Astrocyte (in vitro differentiated cells and primary cell): ENCODE results near the gene DNAH1. TPM values are rescaled to one million over a fixed set of nuclear protein-coding genes. Genes with fewer than 3 reads are reported as not detected.

Experiments used
- DNase-seq: peaks from one replicate; pipeline ENCODE4 v3.0.0-alpha.2; 2010; ENCODE audit warnings: low read depth
- FAIRE-seq: peaks from 2 replicates; lab custom pipeline; 2011; peaks lifted over from hg19 to GRCh38; lab: Jason Lieb, UNC
- H2AFZ ChIP-seq: 2 replicates; pipeline ENCODE4 v1.6.0; 2012; ENCODE audit warnings: low read depth, low read length, inconsistent platforms
- H3K27ac ChIP-seq: 2 replicates; pipeline ENCODE4 v1.5.1; 2011; ENCODE audit warnings: low read depth, low read length, inconsistent platforms
- H3K27me3 ChIP-seq: 2 replicates; pipeline ENCODE4 v1.6.0; 2011; ENCODE audit warnings: low read length, inconsistent platforms; ENCODE audit not compliant: insufficient read depth
- H3K36me3 ChIP-seq: 2 replicates; pipeline ENCODE4 v1.5.1; 2011; ENCODE audit warnings: low read length, inconsistent platforms; ENCODE audit not compliant: insufficient read depth
- H3K4me1 ChIP-seq: 2 replicates; pipeline ENCODE4 v1.5.1; 2011; ENCODE audit warnings: low read length, inconsistent platforms; ENCODE audit not compliant: insufficient read depth
- H3K4me2 ChIP-seq: 2 replicates; pipeline ENCODE4 v1.6.0; 2012; ENCODE audit warnings: low read length, inconsistent platforms
- H3K4me3 ChIP-seq: 2 replicates; pipeline ENCODE4 v1.5.1; 2011; ENCODE audit warnings: low read depth, mild to moderate bottlenecking, low read length, inconsistent platforms; ENCODE audit not compliant: insufficient read depth
- H3K79me2 ChIP-seq: 2 replicates; pipeline ENCODE4 v1.6.0; 2012; ENCODE audit warnings: mild to moderate bottlenecking, low read length, inconsistent platforms; ENCODE audit not compliant: insufficient read depth
- H3K9ac ChIP-seq: 2 replicates; pipeline ENCODE4 v1.6.0; 2012; ENCODE audit warnings: mild to moderate bottlenecking, low read length, inconsistent platforms
- H3K9me3 ChIP-seq: 2 replicates; pipeline ENCODE4 v1.5.1; 2012; ENCODE audit warnings: low read depth, mild to moderate bottlenecking, low read length, inconsistent platforms; ENCODE audit not compliant: insufficient read depth
- H4K20me1 ChIP-seq: 2 replicates; pipeline ENCODE4 v1.6.0; 2012; ENCODE audit warnings: low read length, inconsistent platforms; ENCODE audit not compliant: insufficient read depth
- H3K27ac Mint-ChIP-seq: one replicate; pipeline ENCODE4 v1.8.0; 2021; ENCODE audit warnings: mild to moderate bottlenecking, mixed read lengths; ENCODE audit not compliant: unreplicated experiment
- H3K27me3 Mint-ChIP-seq: one replicate; pipeline ENCODE4 v1.8.0; 2021; ENCODE audit warnings: low read depth, mixed read lengths; ENCODE audit not compliant: unreplicated experiment
- H3K36me3 Mint-ChIP-seq: one replicate; pipeline ENCODE4 v1.8.0; 2021; ENCODE audit warnings: low read depth, mixed read lengths; ENCODE audit not compliant: unreplicated experiment
- H3K4me1 Mint-ChIP-seq: one replicate; pipeline ENCODE4 v1.8.0; 2021; ENCODE audit warnings: low read depth, mixed read lengths; ENCODE audit not compliant: unreplicated experiment
- H3K4me3 Mint-ChIP-seq: one replicate; pipeline ENCODE4 v1.8.0; 2021; ENCODE audit warnings: mild to moderate bottlenecking, moderate library complexity, mixed read lengths; ENCODE audit not compliant: unreplicated experiment
- H3K9me3 Mint-ChIP-seq: one replicate; pipeline ENCODE4 v1.8.0; 2021; ENCODE audit warnings: mild to moderate bottlenecking, mixed read lengths; ENCODE audit not compliant: unreplicated experiment
- CTCF ChIP-seq: IDR thresholded peaks from 2 replicates; pipeline ENCODE4 v1.5.1; 2011; ENCODE audit warnings: low read depth, mild to moderate bottlenecking, inconsistent platforms, low read length, moderate library complexity; ENCODE audit not compliant: insufficient read depth
- EZH2 ChIP-seq: IDR thresholded peaks from 2 replicates; pipeline ENCODE4 v1.6.1; 2012; ENCODE audit warnings: mild to moderate bottlenecking, low read length, inconsistent platforms; ENCODE audit not compliant: insufficient read depth
- total RNA-seq: library from RNA; stranded (reverse); gene quantifications from 2 replicates; pipeline ENCODE4 v1.2.1, GENCODE V29; 2021

DNAH1 gene
- total RNA-seq, 1 donor from 2014 or later, result 2.3 TPM

GRCh38 chr3:52294320-52295150, 21.6 kb upstream of the DNAH1 start:
- Histone ChIP-seq H4K20me1 (no peaks in the 10 kb centered on the region), H3K4me1 (peaks cover 7% of the 10 kb centered on the region), H3K79me2 (peaks cover 1% of the 10 kb centered on the region), H3K36me3 (no peaks in the 10 kb centered on the region), H2AFZ (no peak overlapping the region), H3K9ac (no peak overlapping the region), H3K9me3 (no peaks in the 10 kb centered on the region), H3K27ac (no peak overlapping the region), H3K27me3 (no peaks in the 10 kb centered on the region), H3K4me2 (no peak overlapping the region), H3K4me3 (no peak overlapping the region)
- no peaks in the 10 kb centered on the region for H3K9me3 Mint-ChIP-seq
- H3K4me3 Mint-ChIP-seq, result no peak overlapping the region
- TF ChIP-seq EZH2 (no peak), CTCF (no peak)
- H3K27ac Mint-ChIP-seq, result no peak overlapping the region
- H3K27me3 Mint-ChIP-seq, result no peaks in the 10 kb centered on the region
- peaks cover 7% of the 10 kb centered on the region for H3K36me3 Mint-ChIP-seq
- H3K4me1 Mint-ChIP-seq, result peaks cover 12% of the 10 kb centered on the region
- no peak for FAIRE-seq
- no peak for DNase-seq

GRCh38 chr3:52295671-52296208, 20.4 kb upstream of the DNAH1 start:
- peaks cover 7% of the 10 kb centered on the region for H3K36me3 Mint-ChIP-seq
- Histone ChIP-seq H3K36me3 (no peaks in the 10 kb centered on the region), H3K4me1 (peaks cover 16% of the 10 kb centered on the region), H3K4me3 (no peak overlapping the region), H3K27me3 (no peaks in the 10 kb centered on the region), H3K4me2 (no peak overlapping the region), H4K20me1 (no peaks in the 10 kb centered on the region), H2AFZ (no peak overlapping the region), H3K27ac (no peak overlapping the region), H3K9ac (no peak overlapping the region), H3K79me2 (no peaks in the 10 kb centered on the region), H3K9me3 (no peaks in the 10 kb centered on the region)
- H3K27me3 Mint-ChIP-seq, result no peaks in the 10 kb centered on the region
- no peak overlapping the region for H3K27ac Mint-ChIP-seq
- no peak for FAIRE-seq
- H3K4me3 Mint-ChIP-seq, result no peak overlapping the region
- TF ChIP-seq EZH2 (no peak), CTCF (no peak)
- peaks cover 18% of the 10 kb centered on the region for H3K4me1 Mint-ChIP-seq
- DNase-seq, result no peak
- no peaks in the 10 kb centered on the region for H3K9me3 Mint-ChIP-seq
